ENCODE data around the gene ZFC3H1.
"Not testable (repeated sequence)": the region's sequence is repeated elsewhere in the genome, so short reads cannot be mapped to it uniquely, and the experiment has no call there.

DNA sequence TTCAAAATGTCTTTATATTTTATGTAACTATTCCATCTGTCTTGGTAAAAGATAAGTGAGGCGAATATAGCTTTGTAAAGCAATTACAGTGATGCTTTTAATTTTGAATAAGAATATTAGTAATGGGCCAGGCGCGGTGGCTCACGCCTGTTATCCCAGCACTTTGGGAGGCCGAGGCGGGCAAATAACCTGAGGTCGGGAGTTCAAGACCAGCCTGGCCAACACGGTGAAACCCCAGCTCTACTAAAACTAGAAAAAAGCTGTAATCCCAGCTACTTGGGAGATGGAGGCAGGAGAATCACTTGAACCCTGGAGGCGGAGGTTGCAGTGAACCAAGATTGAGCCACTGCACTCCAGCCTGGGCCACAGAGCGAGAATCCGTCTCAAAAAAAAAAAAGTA, 23.5 kb upstream of the ZFC3H1 start:
- not testable (repeated sequence) for TF ChIP-seq EZH2 (IDR thresholded peaks at IDR 0.05; ENCODE audit: borderline replicate concordance, low read depth, low read length, severe bottlenecking); POLR2A (IDR thresholded peaks at IDR 0.05; ENCODE audit: low read depth, low read length); CTCF (IDR thresholded peaks at IDR 0.05; ENCODE audit: extremely low read depth in 1 of 2, insufficient read depth in 1 of 2, low read depth in 1 of 2, low read length in 2 of 2); POLR2AphosphoS5 (IDR thresholded peaks at IDR 0.05; ENCODE audit: insufficient read depth, low read depth, low read length); JUN (IDR thresholded peaks at IDR 0.05; ENCODE audit: borderline replicate concordance, insufficient read depth, insufficient read length, low read depth); FOS (IDR thresholded peaks at IDR 0.05; ENCODE audit: borderline replicate concordance, insufficient read depth, low read length); MYC (IDR thresholded peaks at IDR 0.05; ENCODE audit: low read depth, low read length)
- TF ChIP-seq, protein P1, sequence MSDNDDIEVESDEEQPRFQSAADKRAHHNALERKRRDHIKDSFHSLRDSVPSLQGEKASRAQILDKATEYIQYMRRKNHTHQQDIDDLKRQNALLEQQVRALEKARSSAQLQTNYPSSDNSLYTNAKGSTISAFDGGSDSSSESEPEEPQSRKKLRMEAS (IDR thresholded peaks at IDR 0.05; ENCODE audit: insufficient read depth, insufficient read length) = not testable (repeated sequence)
